Measurements from ENCODE around the gene NEUROD2.

The NEUROD2 gene

GRCh38 chr17:39634384-39634871 is 26.7 kb upstream of the NEUROD2 start:
- peak; percentile 38 for DNase-seq

- DNase-seq, result no peak
Measured at GRCh38 chr17:39633570-39634183, 26.0 kb upstream of the NEUROD2 start.

DNA sequence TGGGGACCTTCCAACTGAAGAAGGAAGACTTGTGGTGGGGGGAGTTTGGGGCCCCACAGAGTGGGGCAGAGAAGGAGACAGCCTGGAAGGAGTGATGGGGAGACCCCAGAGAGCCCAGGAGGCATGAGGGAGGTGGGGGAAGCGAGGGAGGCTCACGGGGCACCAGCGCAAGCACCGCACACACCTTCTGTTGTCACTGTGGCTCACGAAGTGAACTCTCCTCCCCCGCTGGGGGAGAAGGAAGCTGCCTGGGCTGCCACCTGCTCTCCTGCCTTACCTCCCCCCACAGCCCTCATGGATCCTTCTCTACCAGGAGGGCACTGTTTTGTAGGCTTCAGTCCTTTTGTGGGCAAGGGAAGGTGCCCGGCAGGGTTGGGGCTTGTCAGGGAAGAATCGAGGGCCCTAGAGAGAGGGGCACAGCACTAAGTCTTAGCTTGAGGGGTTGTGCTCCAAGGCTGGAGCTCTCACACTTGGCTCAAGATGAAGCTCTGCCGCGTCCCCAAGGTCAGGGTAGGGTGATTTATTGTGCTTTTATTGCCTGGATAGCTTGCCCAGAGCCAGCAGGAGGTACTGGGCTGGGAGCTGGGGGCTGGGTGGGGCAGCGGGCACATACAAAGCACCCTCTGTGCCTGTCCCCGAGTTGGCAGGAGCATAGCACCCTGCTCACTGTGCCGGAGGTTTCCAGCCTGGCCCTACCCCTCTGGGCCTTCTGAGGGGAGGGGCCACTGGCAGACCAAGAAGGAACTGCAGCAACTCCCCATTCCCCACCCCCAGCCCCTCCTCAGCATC is 24.6 kb upstream of the NEUROD2 start:
- no peak for DNase-seq

GRCh38 chr17:39631403-39631802 is 23.7 kb upstream of the NEUROD2 start:
- DNase-seq, result no peak

DNA sequence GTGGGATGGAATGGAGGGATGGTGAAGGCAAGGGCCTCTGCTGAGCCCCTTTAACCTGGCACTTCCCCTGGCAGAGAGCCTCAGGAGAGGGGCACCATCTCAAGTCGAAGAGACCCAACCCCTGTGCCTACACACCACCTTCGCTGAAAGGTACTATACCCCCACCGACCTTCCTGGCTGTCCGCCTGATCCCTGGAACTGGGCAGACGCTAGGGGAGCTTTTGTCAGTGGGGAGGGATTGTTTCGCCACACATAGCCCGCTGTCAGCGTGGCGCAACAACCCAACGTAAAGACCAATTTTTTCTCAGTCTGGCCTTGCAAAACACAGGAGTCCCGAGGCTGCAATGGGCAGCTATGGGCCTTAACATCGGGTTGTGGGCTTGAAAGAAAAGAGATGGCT is 22.2 kb upstream of the NEUROD2 start:
- no peak for DNase-seq

DNA sequence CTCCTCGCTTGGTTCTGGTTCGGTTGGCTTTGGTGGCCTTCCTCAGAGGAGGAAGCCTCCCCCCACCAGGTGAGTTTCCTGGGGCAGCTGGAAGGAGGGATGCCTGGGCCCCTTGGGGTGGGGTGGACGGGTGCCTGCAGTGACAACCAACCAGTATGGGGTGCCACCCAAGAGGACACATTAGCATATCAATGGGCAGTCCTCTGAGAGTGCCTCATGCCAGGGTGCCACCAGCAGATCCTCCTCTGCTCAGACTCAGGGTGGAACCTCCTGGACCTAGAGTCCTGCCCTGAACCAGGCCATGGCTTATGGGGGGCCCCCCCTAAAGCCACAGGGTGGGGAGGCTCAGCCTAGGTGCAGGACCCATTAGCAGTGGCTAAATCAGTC is 21.8 kb upstream of the NEUROD2 start:
- DNase-seq, result no peak

GRCh38 chr17:39628655-39629493 is 21.2 kb upstream of the NEUROD2 start:
- peak; percentile 47 for DNase-seq

- no peak for DNase-seq
Measured at GRCh38 chr17:39627712-39628516, 20.2 kb upstream of the NEUROD2 start.

DNA sequence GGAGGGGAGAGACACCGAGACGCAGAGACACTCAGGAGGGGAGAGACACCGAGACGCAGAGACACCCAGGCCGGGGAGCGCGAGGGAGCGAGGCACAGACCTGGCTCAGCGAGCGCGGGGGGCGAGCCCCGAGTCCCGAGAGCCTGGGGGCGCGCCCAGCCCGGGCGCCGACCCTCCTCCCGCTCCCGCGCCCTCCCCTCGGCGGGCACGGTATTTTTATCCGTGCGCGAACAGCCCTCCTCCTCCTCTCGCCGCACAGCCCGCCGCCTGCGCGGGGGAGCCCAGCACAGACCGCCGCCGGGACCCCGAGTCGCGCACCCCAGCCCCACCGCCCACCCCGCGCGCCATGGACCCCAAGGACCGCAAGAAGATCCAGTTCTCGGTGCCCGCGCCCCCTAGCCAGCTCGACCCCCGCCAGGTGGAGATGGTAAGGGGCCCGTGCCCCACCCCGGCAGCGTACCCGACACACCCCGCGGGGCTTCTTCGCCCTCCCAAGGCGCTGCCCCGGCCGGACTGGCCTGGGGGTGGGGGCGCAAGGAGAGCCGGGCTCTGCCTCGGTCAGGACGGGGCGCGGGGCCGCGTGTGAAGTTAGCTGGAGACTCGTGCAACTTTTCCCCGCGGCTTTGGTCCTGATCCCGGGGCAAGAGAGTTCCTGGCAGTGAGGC is 19.5 kb upstream of the NEUROD2 start:
- no peak for DNase-seq

DNA sequence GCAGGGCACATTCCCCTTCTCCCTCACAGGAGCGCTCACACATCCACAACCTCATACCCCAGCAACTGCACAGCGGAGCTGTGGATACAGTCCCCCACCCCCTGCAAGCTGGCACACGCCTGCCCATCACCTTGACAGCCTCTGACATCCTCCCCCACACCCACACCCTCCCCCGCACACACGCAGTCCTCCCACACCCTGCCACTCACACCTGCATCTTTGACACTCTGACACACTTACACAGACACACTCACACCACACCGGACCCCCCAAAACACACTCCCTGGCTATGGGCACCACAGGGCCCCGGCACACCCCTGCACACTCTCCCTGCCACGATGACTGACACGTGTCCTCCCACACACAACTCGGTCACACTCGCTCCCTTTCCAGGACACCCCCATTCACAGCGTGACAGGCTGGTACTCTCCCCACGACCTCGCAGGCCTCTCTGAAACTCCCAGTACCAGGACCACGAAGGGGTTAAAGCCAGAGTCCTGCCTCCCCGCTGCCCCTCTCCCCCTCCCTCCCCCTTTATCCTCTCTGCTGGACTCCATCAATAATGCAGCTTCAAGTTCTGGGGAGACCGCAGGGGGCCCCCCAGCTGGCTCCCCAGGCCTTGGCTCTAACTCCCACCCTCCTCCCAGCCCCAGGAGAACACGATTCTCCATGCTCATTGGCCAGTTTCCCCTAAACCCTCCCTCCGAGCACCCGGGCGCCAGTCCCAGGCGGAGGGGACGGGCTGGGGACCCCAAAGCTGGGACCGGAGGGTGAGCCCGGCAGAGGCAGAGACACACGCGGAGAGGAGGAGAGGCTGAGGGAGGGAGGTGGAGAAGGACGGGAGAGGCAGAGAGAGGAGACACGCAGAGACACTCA is 18.7 kb upstream of the NEUROD2 start, which contains the start of gene PPP1R1B:
Gene PPP1R1B, plus strand, starts transcription at position 782 of the 876 bp plus-strand sequence. CDS start 441 bp downstream, outside the sequence.
- DNase-seq, result no peak

- no peak for DNase-seq
Measured at GRCh38 chr17:39625198-39625785, 17.6 kb upstream of the NEUROD2 start.

DNA sequence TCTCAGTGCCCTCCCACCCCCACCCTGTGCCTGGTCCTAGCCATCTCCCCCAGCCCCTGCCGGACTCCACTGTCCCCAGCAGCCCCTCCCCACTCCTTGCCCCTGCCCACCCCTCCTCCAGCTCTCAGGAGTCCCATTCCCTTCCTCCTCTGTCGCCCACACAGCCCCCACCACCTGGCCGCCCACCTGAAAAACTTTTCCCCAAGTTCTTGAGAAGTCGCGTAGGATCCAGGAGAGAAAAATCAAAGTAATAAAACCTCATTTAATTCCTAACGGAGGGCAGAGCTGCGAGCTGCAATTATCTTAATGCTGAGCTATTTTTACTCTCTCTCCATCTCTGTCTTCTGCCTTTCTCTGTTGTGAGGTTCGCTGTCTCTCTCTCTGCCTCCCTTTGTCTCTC is 16.6 kb upstream of the NEUROD2 start:
- DNase-seq, result no peak

GRCh38 chr17:39623356-39623950 is 15.7 kb upstream of the NEUROD2 start:
- DNase-seq, result peak; percentile 82

- no peak for DNase-seq
Measured at GRCh38 chr17:39622380-39623006, 14.8 kb upstream of the NEUROD2 start.

DNA sequence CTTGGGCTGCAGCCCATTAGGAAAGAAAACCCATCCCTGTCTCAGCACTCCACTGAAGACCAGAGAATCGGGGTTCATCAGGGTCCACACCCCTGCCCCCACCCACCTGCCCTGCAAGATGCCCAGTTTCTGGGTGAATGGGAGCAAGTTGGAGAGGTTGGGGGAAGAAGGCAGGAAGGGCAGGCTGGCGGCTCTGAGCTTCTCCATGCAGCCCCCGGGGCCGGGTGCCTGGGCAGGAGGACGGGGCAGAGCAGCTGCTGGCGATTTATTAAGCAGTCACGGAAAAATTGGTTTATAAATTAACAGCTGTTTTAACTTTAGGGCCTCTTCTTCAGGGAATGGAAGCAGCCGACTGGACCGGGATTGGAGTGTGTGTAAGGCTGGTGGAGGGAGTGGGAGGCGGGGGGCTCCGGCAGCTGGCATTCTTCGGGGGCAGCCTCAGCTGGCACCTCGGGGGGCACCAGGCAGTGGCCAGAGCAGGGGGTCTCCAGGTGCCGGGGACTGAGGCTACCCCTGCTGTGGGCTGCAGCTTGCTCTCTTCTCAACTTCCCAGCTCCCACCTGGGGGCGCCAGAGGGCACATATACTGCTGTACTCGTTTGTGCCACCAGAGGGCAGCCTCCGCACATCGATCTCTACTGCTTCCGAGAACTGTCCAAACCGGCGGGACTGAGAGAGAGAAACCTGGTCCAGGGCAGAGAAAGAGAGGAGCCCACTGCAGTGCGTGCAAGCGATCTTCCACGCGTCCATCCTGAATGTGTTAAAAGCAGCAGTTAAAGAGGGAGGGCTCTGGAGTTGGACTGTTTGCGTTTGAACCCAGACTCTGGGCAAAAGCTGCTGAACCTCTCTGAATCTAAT is 14.0 kb upstream of the NEUROD2 start:
- DNase-seq, result peak; percentile 85

DNA sequence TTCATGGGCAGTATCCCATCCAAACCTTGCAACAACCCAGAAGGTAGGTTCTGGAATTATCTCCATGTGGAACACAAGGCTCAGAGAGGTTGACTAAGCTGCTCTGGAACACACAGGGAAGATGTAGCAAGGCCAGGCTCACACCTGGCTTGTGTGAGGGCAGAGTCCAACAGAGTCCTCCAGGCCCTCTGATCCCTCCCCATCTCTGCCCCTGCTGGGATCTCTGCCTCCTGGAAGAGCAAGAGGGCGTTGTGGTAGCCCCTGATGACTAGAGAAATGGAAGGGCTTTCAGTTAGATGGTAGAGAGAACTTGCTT is 12.0 kb upstream of the NEUROD2 start:
- no peak for DNase-seq

DNA sequence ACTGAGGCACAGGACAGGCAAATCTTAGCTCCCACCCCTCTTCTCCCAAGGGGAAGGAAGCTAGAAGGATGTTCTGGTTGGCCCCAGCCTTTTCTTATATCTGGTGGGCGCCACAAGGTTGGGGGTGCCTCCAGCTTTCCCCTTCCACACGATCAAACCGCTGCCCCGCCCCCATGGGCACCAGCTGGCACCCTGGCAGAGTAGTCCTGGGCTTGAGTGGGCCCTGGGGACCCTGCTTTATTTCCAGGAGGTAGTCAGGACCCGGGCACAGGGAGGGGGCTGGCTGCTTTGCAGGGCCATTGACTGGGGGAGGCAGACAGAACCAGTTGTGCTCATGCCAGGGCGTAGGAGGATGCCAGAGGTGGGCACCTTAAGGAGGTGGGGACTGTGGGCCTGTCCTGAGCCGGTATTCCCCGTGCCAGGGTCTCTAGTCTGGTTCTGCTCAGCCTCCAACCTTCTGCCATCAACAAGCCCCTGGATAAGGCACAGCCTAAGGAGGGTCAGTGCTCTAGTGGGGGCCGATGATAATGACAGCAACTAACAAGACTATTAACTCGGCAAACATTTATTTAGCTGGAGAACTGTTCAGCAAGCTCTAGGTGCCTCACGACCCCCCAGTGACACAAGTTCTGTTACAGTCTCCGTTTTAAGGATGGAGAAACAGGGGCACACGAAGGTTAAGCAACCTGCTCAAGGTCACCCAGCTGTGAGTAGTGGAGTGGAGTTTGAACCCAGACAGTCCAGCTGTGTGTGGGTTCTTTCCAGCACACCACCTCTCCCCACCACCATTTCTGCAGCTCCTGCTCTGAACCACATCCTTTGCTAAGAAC is 11.5 kb upstream of the NEUROD2 start:
- DNase-seq, result no peak
